Urinary bladder (tissue), 4 donors: ENCODE measurements around the gene CD99. TPM values are rescaled to one million over a fixed set of nuclear protein-coding genes. Genes with fewer than 3 reads are reported as not detected.

Source experiments
- DNase-seq: peaks from one replicate; pipeline ENCODE4 v3.0.0-alpha.2; 2015; ENCODE audit errors: extremely low spot score
- H3K27ac ChIP-seq: one replicate; pipeline ENCODE4 v1.5.1; 2013; ENCODE audit warnings: low read depth, mild to moderate bottlenecking, moderate library complexity
- H3K36me3 ChIP-seq: one replicate; pipeline ENCODE4 v1.6.1; 2013; ENCODE audit warnings: mild to moderate bottlenecking, moderate library complexity; ENCODE audit not compliant: insufficient read depth
- H3K4me1 ChIP-seq: one replicate; pipeline ENCODE4 v1.6.1; 2013; ENCODE audit warnings: mild to moderate bottlenecking, moderate library complexity; ENCODE audit not compliant: insufficient read depth
- H3K4me3 ChIP-seq: one replicate; pipeline ENCODE4 v1.5.1; 2013; ENCODE audit warnings: low read depth, low read length
- WGBS: extraction: QIAGEN DNeasy Blood & Tissue Kit; methylation state at CpG from one replicate; pipeline ENCODE4 v1.1.7; 2013; 5-methylcytosine and 5-hydroxymethylcytosine counted together
- polyA plus RNA-seq: library from polyadenylated mRNA; stranded (reverse); fragments of 200-250 nt; gene quantifications from one replicate; pipeline ENCODE4 v1.2.3, GENCODE V29; 2013
- total RNA-seq: library from RNA; depleted of rRNA; stranded (reverse); fragments of >200 nt; gene quantifications from one replicate; pipeline ENCODE4 v1.2.3, GENCODE V29; 2014
- donor health status: healthy with polysubstance abuse.
- donor health status: healthy.

CD99 gene
- total and polyA plus RNA-seq, 2 donors, result 95.6 to 496 TPM

DNA sequence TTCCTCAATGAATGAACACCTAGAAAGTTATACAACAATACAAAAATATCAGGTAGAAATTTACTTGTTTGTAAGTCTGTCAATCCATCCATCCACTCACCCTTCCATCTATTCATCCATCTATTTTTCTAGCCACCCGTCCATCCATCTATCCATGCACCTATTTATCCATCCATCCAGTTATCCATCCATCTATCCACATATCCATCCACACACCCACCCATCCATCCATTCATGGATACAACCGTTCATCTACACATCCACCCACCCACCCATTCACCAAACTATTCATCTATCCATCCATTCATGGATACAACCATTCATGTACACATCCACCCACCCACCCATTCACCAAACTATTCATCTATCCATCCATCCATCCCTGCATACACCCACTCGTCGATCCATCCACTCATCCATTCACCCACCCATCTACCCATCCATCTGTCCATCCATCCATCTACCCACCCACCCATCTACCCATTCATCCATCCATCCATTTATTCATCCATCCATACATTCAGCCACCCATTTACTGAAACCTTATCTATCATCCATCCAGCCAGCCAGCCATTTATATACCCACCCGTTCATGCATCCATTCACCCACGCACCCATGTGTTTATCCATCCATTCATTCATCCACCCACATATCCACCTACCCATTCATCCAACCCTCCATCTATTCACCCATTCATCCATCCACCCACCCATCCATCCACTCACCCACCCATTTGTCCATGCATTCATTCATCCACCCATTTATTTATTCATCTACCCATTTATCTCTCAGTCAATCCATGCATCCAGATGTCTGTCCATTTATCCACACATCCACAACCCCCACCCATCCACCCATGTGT is 10.4 kb upstream of the CD99 start:
- no peak for DNase-seq
- Histone ChIP-seq H3K36me3 (no peaks in the 10 kb centered on the region), H3K4me1 (peaks cover 3% of the 10 kb centered on the region), H3K4me3 (no peak overlapping the region), H3K27ac (no peak overlapping the region)
- 80% methylated on average over 6 of the region's 6 CpGs for WGBS

DNA sequence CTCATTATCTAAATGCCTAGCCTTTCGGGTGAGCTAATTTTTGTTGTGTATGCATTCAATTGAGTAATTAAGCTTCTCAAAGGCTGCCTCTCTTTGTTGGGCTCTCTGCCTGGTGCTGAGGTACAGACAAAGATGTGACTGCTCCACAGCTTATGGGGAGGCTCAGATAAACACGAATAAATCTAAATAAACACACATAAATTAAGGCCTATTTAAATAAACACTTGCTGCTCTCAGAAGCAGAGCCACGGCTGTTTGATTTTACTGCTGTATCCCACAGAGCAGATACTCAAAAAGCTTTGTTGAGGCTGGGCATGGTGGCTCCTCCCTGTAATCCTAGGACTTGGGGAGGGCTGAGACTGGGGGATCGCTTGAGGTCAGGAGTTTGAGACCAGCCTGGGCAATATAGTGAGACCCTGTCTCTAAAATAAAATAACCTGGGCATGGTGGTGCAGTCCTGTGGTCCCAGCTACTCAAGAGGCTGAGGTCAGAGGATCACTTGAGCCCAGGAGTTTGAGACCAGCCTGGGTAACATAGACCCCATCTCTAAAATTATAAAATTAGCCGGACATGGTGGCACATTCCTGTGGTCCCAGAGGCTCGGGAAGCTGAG is 8.4 kb upstream of the CD99 start:
- no peak for DNase-seq
- 57% methylated on average over 6 of the region's 6 CpGs for WGBS
- H3K4me3 ChIP-seq, result no peak overlapping the region
- no peak overlapping the region for H3K27ac ChIP-seq
- no peaks in the 10 kb centered on the region for H3K36me3 ChIP-seq
- peaks cover 2% of the 10 kb centered on the region for H3K4me1 ChIP-seq

DNA sequence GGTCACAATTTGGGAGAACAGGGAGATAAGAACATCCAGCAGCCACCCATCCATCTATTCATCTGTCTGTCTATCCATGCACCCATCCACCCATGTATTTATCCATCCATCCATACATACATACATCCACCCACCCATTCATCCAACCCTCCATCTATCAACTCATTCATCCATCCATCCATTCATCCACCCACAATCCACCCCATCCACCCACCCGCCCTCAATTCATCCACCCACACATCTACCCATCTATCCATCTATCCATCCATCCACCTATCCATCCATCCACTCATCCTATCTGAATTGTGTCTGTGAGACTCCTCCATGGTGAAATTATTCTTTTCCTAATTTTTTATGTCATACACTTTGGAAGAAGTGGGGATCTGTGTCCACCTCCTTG is 6.8 kb upstream of the CD99 start:
- Histone ChIP-seq H3K36me3 (no peaks in the 10 kb centered on the region), H3K27ac (no peak overlapping the region), H3K4me1 (peaks cover 2% of the 10 kb centered on the region), H3K4me3 (no peak overlapping the region)
- DNase-seq, result no peak
- 100% methylated on average over 1 of the region's 1 CpG for WGBS

DNA sequence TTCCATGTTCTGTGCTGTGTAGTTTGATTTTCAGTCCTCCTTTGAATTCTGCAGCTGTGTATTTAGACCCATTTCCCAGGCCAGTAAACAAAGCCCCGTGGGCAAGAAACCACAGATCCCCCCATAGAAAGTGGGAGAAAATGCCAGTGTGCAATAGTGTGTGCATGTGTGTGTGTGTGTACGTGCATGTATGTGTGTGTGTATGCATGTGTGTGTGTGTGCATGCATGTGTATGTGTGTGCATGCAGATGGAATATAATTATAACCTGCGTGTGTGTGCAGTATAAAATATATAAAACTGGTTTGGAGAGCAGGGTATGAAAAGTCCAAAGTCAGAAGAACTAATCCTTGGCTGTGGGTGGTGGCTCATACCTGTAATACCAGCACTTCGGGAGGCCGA is 5.2 kb upstream of the CD99 start:
- H3K4me1 ChIP-seq, result peaks cover 2% of the 10 kb centered on the region
- WGBS, result 97% methylated on average over 5 of the region's 5 CpGs
- DNase-seq, result no peak
- no peak overlapping the region for H3K27ac ChIP-seq
- H3K4me3 ChIP-seq, result no peak overlapping the region
- no peaks in the 10 kb centered on the region for H3K36me3 ChIP-seq

DNA sequence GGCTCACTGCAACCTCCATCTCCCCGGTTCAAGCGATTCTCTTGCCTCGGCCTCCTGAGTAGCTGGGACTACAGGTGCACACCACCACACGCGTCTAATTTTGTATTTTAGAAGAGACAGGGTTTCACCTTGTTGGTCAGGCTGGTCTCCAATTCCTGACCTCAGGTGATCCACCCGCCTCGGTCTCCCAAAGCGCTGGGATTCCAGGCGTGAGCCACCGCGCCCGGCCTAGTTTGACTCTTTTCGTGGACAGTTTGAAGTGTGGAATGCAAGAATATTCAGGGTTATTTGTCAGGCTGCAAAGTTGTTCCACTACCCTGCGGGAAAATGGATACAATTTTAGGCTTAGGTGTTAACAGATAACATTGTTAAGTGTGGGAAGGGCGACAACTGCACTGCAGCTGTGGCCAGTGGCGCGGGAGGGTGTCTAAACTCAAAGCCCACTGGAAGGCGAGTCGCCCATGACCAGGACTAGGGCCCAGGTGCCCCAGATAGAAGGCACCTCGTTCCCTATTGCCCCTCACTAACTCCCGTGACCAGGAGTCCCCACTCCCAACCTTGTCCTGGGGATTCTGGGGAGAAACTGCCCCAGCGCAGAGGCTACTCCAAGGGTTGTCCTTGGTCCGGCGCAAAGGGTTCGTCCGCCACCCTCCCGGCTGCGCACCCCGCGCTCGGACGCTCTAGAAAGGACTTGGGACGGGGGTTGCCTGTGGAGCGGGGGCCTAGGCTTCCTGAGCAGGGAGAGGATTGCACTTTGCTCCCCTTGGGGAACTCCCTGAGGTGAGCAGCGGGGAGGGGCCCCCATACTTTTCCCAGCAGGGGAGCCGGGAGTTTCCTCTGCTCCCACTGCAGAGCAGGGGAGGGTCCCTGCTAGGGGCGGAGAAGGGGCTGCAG is 1.1 kb upstream of the CD99 start:
- peak overlapping the region; percentile 90 for H3K4me3 ChIP-seq
- DNase-seq, result no peak
- no peak overlapping the region for H3K27ac ChIP-seq
- no peaks in the 10 kb centered on the region for H3K36me3 ChIP-seq
- H3K4me1 ChIP-seq, result no peaks in the 10 kb centered on the region
- WGBS, result 76% methylated on average over 37 of the region's 37 CpGs

DNA sequence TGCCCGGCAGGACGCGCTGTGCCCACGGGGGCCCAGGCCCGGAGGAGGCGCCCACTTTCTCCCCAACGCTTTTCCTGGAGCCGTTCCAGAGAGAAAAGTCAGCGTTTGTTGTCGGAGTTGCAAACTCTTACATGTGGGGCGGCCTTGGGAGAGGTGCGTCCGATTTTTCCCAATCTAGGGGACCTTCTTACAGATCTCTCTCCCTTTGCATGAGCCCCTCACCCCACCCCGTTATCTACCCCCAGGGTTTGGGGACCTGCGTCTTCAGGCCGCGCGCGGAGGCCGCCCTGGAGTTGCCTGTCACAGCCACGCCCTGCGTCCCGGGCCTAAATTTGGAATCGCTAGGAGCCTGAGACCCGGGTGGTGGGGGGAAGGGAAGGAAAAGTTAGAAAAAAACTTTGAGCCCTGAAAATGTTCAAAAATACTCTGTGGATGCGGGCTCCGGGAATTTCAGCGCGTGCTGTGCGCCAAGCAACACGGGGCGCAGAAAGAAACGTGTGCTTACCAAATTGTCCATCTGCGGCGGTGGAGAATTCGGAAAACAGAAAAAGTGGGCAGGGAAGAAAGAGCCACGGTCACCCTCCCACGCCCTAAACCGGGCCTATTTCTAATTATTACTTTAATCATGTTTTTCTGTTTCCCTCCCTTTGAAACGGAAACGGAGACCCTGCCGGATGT is 587 bp downstream of the CD99 start:
- under 1% methylated on average over 42 of the region's 42 CpGs for WGBS
- no peak for DNase-seq
- no peaks in the 10 kb centered on the region for H3K4me1 ChIP-seq

DNA sequence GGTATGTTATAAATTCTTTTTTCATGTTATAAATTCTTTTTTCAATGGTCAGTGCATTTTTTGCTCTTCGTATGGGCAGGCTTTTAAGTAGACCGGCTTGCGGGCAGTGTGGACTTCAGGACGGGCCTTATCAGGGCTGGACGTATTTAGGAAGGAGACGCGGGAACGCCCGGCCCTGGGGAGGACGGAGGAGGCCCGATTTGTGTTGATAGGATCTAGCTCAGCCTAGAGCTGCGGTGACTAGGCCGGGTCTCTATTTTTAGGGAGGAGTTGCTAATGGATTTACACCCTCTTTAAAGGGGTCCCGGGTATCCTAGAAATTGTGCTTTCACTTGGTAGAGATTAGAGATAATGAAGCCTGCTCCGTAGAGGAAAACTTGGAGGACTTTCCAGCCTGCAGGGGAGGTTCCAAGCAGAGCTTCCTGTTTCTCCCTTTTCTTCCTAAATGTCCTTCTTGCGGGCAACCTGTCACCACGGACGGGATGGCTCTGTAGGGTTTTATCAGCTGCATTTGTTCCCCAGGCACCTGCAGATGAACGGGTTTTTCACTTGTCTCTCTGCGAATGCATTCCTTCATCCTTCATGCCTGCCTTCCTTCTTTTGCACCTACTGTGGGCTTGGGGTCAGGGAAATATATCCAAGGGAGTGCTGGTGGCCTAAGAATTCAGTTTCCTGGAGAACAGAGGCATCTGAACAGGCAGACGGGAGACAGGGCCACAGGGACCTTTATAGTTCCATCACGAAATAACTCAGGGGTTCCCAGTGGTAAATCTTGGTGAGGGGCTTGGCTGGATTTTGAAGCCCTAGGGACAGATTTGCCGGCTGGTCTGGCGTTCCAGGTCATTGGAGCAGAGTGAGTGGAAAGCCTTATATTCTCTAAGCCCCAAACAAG is 1.4 kb downstream of the CD99 start:
- peak overlapping the region; percentile 70 for H3K27ac ChIP-seq
- H3K36me3 ChIP-seq, result no peaks in the 10 kb centered on the region
- no peak for DNase-seq
- WGBS, result 11% methylated on average over 24 of the region's 24 CpGs
- H3K4me1 ChIP-seq, result no peaks in the 10 kb centered on the region
- H3K4me3 ChIP-seq, result peak overlapping the region; percentile 90

More for the DNA sequence above, 587 bp downstream of the CD99 start:
- Histone ChIP-seq H3K4me3 (peak overlapping the region; percentile 90), H3K36me3 (no peaks in the 10 kb centered on the region), H3K27ac (peak overlapping the region; percentile 88)

DNA sequence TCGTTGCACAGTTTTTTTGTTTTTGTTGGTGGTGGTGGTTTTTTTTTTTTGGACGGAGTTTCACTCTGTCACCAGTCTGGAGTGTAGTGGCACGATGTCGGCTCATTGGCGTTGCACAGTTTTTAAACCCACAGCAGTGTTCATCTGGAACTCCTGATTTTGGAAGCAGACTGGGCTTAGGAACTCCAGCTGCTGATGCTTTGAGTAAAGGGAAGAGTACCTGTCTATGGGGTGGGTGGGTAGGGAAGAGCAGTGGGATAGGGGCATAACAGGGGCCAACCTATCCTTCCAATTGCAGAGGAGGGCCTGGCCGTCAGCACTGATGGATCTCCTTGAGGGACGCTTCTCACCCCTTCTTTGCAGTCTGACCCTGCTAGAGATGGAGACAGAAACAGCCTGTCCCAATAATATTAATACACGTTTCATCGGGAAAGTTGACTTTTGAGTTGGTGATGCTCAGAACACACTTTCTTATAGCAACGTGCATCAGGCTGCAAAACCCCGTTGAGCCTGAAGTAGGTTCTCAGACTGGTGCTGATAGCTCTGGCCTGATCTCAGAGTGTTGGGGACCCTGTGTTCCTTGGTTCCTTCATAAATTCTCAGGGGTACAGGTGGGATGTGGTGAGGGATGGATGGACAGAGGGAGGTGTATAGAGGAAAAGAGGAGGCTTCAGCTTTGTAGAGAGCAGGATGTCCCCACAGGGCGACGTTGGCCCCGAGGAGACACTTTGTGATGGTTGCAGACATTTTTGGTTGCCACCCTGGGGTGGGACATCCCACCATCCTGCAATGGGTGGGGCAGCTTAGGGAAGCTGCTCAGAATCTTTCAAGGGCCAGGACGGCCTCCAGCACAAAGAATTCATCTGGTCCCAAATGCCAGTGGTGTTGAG is 2.3 kb downstream of the CD99 start:
- Histone ChIP-seq H3K4me1 (no peaks in the 10 kb centered on the region), H3K4me3 (peak overlapping the region; percentile 90), H3K27ac (peak overlapping the region; percentile 70), H3K36me3 (no peaks in the 10 kb centered on the region)
- no peak for DNase-seq
- WGBS, result 52% methylated on average over 15 of the region's 15 CpGs

DNA sequence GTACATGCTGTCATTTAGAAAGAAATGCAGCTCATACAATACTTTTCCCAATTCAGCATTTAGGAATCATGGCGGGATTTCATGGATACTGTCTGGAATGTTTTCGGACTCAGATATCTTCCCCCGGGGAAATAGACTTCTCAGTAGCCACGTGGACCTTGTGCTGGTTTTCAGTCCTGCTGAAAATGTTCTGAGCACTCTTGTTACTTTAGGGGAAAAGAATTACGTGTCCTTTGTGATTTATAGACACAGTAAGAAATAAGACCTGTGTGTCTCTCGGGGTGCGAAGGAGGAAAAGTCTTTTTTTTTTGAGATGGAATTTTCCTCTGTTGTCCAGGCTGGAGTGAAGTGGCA is 3.8 kb downstream of the CD99 start:
- 40% methylated on average over 7 of the region's 7 CpGs for WGBS
- DNase-seq, result no peak
- Histone ChIP-seq H3K4me1 (no peaks in the 10 kb centered on the region), H3K27ac (no peak overlapping the region), H3K36me3 (no peaks in the 10 kb centered on the region), H3K4me3 (no peak overlapping the region)

DNA sequence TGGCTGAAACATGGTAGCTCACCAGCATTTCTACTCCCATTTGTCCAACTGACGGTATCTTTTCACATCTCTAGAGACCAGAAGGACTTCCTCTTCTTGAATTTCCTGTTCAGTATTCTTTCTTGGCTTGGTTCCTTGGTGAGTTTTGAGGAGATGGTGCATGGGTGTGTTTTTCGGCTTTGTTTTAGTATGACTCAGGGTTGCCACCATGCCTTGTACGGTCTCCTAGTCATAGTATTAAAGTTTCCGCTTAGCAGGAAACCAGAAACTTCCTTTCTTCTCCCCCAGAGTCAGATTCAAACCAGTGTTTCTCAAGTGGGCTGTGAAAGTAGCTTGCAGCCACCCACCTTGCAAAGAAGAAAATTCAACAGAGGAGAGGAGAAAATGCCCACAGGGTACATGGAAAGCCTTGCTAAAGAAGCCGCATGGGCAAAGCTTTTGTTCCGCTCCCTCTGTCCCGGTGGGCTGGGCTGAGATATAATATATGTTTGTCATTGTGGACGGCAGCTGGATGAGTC is 5.7 kb downstream of the CD99 start:
- WGBS, result 62% methylated on average over 8 of the region's 8 CpGs
- Histone ChIP-seq H3K27ac (no peak overlapping the region), H3K4me1 (no peaks in the 10 kb centered on the region), H3K4me3 (no peak overlapping the region), H3K36me3 (no peaks in the 10 kb centered on the region)
- no peak for DNase-seq

DNA sequence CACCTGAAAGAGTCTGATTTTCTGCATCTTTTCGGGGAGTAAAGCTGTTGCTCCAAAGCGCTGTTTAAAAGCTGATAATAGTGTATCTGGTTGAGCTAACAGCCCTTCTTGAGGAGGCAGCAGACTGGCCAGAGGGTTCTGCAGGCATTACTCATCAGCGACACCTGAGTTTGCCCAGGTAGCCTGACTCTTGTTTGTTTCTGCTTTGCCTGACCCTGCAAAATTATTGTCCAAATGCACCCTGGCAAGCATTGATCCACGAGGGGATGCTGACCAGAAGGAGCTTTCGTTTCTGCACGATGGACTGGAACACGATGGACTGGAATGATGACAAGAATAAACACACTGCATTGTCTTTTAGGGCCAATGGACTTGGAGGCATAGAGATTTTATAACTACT is 6.2 kb downstream of the CD99 start:
- Histone ChIP-seq H3K4me1 (no peaks in the 10 kb centered on the region), H3K4me3 (no peak overlapping the region), H3K36me3 (no peaks in the 10 kb centered on the region), H3K27ac (no peak overlapping the region)
- no peak for DNase-seq
- 50% methylated on average over 7 of the region's 7 CpGs for WGBS
